IMR-90 (cell line): ENCODE measurements around the gene HMOX2.

Experiments
- BHLHE40 ChIP-seq: fragments of 150-350 bp; IDR thresholded peaks from 2 replicates; pipeline ENCODE4 v1.6.1; 2016; ENCODE audit warnings: mild to moderate bottlenecking, low read depth, low read length
- CEBPB ChIP-seq: IDR thresholded peaks from 2 replicates; pipeline ENCODE4 v1.6.1; 2012; ENCODE audit warnings: low read depth, low read length, improper control_type of control experiment
- CHD1 ChIP-seq: IDR thresholded peaks from 2 replicates; pipeline ENCODE4 v1.6.1; 2012; ENCODE audit warnings: low read depth, low read length, improper control_type of control experiment
- FOS ChIP-seq: fragments of 150-350 bp; IDR thresholded peaks from 2 replicates; pipeline ENCODE4 v1.6.1; 2016; ENCODE audit warnings: low read depth, low read length
- MXI1 ChIP-seq: IDR thresholded peaks from 2 replicates; pipeline ENCODE4 v1.6.1; 2012; ENCODE audit warnings: low read depth, mild to moderate bottlenecking, low read length, moderate library complexity, borderline replicate concordance
- POLR2A ChIP-seq: IDR thresholded peaks from 2 replicates; pipeline ENCODE4 v1.6.1; 2012; ENCODE audit warnings: mild to moderate bottlenecking, low read depth, low read length
- RAD21 ChIP-seq: IDR thresholded peaks from 2 replicates; pipeline ENCODE4 v1.6.1; 2012; ENCODE audit warnings: low read length, improper control_type of control experiment
- RFX5 ChIP-seq: IDR thresholded peaks from 2 replicates; pipeline ENCODE4 v1.8.0; 2012; ENCODE audit warnings: low read depth, mild to moderate bottlenecking, low read length, moderate library complexity
- TF ChIP-seq, protein P1 (sequence below): conservative IDR thresholded peaks from 2 replicates; pipeline ENCODE4 v1.5.1; 2012; ENCODE audit warnings: mild to moderate bottlenecking, low read depth, low read length, improper control_type of control experiment

DNA sequence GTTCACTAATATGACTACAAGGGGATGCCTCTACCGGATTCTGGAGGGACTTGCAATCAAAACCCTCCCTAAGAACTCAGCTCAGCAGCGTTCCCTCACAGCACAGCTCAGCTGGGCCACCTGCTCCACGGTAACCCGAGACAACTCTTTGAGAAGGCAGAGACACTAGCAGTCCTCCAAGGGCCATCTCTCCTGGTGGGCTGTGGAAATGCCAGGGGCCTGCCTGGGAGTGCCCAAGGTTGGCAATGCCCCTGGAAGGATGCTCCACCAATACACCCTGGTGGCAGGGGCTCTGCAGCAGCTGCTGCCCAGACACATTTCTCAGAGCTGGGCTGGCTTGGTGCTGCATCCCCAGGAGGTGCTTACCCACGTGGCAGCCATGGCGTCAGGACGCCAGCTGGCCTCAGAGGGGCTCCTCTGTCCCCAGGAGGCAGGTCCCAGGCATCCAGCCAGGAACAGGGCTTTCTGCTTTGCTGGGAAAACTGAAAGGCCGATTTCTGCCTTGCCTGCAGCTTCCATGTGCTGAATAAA, 45.9 kb downstream of the HMOX2 start:
- no peak for TF ChIP-seq CHD1
- TF ChIP-seq BHLHE40 = no peak
- no peak for TF ChIP-seq RAD21
- TF ChIP-seq, protein P1, sequence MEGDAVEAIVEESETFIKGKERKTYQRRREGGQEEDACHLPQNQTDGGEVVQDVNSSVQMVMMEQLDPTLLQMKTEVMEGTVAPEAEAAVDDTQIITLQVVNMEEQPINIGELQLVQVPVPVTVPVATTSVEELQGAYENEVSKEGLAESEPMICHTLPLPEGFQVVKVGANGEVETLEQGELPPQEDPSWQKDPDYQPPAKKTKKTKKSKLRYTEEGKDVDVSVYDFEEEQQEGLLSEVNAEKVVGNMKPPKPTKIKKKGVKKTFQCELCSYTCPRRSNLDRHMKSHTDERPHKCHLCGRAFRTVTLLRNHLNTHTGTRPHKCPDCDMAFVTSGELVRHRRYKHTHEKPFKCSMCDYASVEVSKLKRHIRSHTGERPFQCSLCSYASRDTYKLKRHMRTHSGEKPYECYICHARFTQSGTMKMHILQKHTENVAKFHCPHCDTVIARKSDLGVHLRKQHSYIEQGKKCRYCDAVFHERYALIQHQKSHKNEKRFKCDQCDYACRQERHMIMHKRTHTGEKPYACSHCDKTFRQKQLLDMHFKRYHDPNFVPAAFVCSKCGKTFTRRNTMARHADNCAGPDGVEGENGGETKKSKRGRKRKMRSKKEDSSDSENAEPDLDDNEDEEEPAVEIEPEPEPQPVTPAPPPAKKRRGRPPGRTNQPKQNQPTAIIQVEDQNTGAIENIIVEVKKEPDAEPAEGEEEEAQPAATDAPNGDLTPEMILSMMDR = no peak
- no peak for TF ChIP-seq CEBPB
- TF ChIP-seq RFX5 = no peak
- TF ChIP-seq POLR2A = no peak
- TF ChIP-seq MXI1 = no peak
- TF ChIP-seq FOS = no peak
